OCI-LY7 (cell line): ENCODE results near the gene NUP62.

Experiments
- CTCF ChIP-seq: fragments of 200-600 bp; sonication (generic); conservative IDR thresholded peaks from 2 replicates; pipeline ENCODE4 v1.5.1; 2014; ENCODE audit warnings: mild to moderate bottlenecking, antibody characterized with exemption, low read length, moderate library complexity, mixed read lengths
- EZH2phosphoT487 ChIP-seq: fragments of 200-600 bp; sonication (generic); IDR thresholded peaks from 2 replicates; pipeline ENCODE4 v1.6.1; 2018; ENCODE audit warnings: low read depth, borderline replicate concordance, mild to moderate bottlenecking, mixed run types, antibody characterized with exemption, low read length, moderate library complexity, mixed read lengths

GRCh38 chr19:49859682-49860335 is 69.5 kb downstream of the NUP62 start:
- TF ChIP-seq CTCF (no peak), EZH2phosphoT487 (no peak)
